NCI-H128 (cell line): ENCODE results near the gene PHKA2.

Source experiments
- DNase-seq: peaks from one replicate; lab custom pipeline; 2025; ENCODE audit not compliant: unreplicated experiment; lab: John Stamatoyannopoulos, UW

Gene PHKA2

GRCh38 chrX:18933617-18934016, 50.3 kb downstream of the PHKA2 start:
- no peak for DNase-seq

GRCh38 chrX:18931972-18932371, 51.9 kb downstream of the PHKA2 start:
- DNase-seq: no peak

- DNase-seq: no peak
Measured at GRCh38 chrX:18929775-18930174, 54.1 kb downstream of the PHKA2 start.

GRCh38 chrX:18927558-18927957, 56.4 kb downstream of the PHKA2 start:
- DNase-seq: peak; percentile 39

DNA sequence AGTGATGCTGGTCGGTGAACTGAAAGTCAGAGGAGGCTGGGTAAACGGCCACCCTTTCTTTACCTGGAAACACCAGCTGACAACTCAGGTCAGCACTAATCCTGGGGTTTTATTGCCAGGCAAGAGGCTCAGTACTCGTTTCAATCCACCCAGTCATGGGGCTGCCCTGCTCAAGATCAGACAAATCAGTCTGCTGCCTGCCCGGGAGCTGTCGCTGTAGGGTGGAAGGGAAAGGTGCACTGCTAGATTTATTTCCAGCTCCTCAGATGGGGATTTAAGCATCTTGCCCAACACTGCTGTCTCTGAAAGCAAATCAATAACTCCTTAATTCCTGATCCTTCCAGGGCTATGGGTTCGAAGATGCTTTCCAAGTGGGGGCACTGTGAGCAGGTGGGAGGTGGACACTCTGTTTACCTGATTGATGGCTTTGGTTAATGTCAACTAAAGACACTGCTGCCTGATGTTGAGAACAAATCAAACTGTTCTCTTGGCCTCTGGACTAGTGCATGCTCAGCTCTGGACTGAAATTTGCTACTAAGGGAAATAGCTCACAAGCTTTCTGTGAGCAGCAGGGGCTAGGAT, 59.3 kb downstream of the PHKA2 start:
- no peak for DNase-seq

GRCh38 chrX:18920566-18920965, 63.3 kb downstream of the PHKA2 start:
- DNase-seq: no peak

DNA sequence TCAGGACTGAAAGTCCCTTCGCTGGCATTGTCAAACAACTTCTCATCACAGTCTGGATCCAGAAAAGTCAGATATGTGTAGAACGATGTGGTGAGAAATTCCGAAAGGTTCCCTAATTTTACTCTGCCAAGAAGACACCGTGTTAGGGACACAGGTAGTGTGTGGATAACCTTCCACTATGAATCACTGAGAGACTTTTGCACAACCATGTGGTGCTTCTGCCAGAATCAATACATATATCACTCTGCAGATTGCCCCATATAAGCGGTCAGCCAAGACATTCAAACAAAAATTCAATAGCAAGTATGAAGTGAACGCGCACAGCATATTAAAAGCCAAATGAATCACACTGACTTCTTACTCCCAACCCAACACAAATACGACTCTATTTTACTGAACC, 63.8 kb downstream of the PHKA2 start:
- no peak for DNase-seq

DNA sequence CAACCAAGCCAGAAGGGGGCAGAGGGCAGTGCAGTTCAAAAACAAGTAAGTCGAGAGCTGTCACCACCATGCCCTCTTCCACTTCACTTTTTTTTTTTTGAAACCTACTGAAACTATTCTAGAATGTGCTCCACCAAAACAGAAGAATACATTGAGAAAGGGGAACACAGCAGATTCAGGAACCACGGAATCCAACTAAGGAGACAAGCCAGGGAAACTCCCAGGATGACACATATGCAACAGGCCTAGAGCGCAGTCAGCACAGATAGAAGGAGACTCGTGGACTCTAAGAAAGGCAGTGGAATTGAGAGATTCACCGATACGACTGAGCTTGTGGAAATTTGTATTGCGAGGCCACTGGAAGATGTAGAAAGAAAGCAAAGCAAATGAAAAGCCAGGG, 66.1 kb downstream of the PHKA2 start:
- no peak for DNase-seq

DNA sequence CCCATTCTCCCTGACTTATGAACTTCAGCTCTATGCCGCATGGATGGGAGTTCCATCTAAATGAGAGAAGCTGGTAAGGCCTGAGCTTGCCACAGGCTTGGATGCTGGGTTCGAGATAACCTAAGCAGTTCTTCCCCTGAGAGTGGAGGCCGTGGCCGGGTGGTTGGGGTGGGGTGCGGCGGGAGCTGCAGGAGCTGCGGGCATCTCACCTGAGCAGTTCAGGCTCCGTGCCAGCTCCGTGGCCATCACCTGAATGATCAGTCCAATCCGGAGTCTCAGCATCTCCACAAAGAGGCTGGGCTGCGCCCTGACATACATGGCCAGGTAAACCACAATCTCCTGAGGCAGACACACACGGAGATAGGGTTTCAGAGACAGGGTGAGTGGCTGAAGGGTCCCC, 77.6 kb downstream of the PHKA2 start:
- DNase-seq: no peak

GRCh38 chrX:18900401-18900976, 83.4 kb downstream of the PHKA2 start:
- no peak for DNase-seq

DNA sequence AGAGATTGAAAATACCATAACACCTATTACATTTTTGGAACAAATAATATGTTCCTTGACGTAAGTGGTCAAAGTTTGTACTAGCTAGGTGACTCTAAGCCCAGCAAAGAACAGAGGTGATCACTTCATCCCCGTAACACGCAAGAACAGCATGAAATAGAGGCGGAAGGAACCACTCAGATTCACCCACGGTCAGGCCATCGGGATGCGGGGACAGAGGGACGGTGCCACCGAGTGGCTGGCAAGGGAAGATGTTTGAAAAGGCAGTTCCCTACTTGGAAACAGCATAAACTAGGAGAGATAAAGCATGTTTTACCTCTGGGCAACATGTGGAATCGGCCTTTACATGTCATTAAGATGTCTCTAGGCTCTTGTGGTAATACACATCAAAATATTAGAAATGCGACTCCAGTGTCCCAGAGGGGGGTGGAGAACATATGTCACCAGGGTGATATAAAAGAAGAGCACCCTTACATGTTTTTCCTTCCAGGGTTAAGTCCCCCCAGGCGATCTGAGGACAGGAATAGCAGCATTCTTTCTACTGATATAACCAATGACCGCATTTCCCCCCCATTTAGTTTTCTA, 84.0 kb downstream of the PHKA2 start:
- DNase-seq: no peak

- no peak for DNase-seq
Measured at GRCh38 chrX:18898492-18898891, 85.4 kb downstream of the PHKA2 start.

DNA sequence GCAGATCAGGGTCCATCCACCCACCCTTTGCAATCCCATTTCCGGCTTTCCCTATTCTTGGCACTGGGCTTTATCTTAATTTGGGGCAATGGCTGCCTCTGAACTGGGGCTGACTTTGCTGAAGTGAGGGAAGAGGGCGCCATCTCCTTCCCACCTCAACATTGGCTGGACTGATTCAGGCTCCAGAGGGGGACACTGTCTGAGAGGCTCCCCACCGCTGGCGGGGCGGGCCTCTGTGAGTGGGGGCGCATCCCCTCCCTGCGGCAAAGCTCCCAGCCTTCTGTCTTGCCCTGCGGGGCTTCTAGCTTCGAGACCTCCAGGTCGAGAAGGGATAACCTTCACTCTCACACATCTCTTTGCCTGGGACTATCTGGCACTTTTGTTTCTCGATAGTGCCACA, 85.8 kb downstream of the PHKA2 start:
- no peak for DNase-seq

GRCh38 chrX:18897611-18898010, 86.3 kb downstream of the PHKA2 start:
- DNase-seq: no peak

DNA sequence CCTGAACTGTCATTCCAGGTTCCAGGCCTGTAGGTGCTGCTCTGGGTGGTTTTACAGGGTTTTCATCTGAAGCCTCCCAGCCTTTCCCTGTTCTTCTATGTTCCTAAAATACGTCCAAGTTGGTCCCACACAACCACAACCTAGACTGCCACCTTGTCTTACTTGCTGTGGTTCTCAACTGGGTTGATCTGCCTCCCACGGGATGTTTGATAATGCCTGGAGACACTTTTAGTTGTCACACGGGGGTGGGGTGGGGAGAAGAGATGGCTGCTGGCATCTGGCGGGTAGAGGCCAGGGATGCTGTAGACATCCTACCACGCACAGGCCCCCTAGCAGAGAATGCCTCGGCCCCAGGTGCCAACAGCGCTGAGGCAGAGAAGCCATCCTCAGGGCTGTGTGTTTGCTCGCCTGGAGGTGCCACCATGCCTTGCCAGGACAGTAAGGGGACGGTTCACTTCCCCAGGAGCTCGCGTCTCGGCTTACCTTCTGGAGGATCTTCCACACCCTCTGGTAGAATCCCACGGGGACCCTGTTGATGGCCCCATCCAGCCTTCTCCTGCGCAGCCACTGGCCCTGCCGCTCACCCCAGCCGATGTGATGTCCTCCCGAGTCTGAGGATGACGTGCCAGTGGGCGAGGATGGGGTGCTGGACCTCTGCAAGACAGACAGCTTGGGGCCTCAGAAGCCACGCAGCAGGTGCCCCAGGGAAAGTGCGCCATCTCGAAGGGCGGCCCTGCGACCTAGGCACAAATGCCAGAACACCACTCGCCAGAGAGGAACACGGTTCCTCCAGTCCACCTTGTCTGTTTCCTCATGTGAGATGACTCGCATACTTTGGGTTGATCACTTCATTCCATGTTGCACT, 87.0 kb downstream of the PHKA2 start:
- DNase-seq: no peak

DNA sequence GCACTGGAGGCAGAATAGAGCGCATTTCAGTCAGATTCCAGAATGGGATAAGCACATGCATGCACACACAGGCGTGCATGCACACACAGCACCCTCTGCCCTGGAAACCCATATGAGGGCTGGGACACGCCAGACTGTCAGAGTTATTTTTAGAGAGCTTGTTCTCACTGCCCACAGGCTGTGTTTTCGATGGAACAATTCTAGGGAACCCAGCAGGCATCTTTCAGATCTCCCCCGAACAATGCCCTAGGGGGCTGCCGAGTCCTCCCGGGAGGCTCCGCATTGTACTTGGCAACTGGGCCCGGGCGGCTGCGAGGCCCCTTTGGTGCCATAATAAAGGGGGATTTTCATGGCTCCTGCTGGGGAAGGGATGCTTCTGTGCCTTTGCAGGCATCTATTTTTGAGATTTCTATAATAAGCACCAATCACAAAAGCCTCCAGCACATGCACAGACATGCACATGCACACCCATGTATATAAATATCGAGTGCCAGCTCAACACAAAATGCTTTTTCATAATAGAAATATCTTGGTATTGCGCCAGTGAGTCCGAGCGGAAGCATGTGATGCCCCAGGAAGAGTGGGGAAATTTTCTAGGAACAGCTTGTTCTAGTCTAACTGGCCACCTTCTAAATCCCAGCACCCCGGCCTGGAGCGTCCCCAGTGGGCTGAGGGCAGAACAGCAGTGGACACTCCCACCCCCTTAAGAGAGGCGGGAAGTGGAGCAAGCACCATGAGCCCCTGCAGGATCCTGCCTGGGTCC, 88.5 kb downstream of the PHKA2 start:
- DNase-seq: no peak

GRCh38 chrX:18894156-18894555, 89.8 kb downstream of the PHKA2 start:
- no peak for DNase-seq

DNA sequence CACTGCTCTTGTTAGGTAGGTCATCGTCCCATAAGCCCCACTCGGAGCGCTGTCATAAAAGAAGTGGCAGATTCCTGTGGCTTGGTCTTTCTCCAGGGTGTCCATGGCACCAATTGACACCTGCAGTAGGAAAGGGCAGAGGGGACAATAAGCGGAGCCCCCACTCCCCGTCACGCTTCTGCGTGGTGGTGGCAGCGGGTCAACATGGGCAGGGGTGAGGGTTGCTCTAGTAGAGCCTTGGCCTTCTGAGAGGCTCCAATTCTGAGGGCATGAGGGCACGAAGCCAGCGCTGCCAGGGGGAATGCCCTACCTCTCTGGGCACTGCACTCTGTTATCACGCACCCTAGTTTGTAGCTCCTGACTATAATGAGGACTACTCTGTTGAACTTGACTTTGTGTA, 90.4 kb downstream of the PHKA2 start:
- no peak for DNase-seq

DNA sequence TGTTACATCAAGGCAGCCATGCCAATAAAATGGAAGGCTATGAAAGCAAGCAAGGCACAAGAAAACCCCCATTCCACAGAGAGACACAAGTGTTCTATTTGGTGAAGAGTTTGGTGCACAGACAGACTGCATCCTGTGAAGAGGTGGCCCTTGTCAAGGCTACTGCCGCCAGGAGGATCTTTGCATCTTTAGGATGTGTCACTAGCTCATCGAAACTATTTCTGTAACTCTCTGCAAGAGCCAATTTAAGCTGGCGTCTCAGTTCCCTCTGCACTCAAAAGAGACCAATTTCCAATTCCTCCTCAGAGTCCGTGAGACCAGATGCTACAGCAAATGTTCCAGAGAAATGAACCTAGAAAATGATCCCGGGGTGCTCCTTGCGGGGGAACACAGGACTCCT, 91.0 kb downstream of the PHKA2 start:
- no peak for DNase-seq

DNA sequence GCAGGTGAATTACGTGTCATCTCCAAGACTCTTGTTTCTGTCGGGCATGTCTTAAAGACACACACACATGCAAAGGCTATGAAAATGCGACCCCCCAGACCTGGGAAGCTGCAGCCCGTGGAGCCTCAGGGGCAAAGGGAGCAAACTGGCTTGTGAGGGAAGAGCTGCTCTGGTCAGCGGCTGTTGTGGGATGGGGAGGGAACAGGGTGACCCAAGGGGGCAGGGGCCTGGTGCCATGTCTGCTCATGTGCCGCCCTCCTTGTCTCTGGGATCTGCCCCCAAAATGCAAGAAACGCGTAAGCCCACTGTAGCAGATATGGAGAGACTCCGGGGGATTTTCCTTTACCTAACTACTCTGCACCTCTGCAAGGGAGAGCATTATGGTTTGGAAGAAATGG, 92.4 kb downstream of the PHKA2 start:
- DNase-seq: no peak
